HG03521 (cell line): Measurements from ENCODE around the gene SLC36A1.
"Not testable (repeated sequence)": the region's sequence is repeated elsewhere in the genome, so short reads cannot be mapped to it uniquely, and the experiment has no call there.

Source experiments
- ATAC-seq: cut with Tn5 transposase; IDR thresholded peaks from one replicate; pipeline ENCODE4 v1.9.1; 2021; ENCODE audit warnings: mild to moderate bottlenecking, moderate library complexity; ENCODE audit not compliant: unreplicated experiment

Gene SLC36A1

DNA sequence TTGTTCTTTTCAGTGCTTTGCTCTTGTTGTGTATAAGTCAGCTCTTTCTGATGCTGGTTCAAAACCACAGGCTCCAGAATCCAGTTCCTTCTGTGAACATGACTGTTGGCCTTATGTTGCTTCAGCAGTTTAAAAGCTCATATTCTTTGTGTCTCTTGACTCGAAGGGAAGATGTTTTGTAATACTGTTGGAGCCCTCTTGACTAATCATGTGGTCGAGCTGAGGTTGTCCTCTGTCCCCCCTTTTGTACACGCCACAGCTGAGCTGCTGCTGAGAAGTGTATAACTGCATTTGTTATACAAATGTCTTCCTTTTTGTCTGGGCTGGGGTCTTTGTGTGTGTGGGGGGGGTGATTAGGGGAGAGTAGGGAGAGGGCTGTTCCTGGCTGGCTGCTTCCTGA lies 35.8 kb downstream of the SLC36A1 start:
- ATAC-seq = no peak

- ATAC-seq = no peak
Measured at GRCh38 chr5:151483647-151484046, 36.2 kb downstream of the SLC36A1 start.

DNA sequence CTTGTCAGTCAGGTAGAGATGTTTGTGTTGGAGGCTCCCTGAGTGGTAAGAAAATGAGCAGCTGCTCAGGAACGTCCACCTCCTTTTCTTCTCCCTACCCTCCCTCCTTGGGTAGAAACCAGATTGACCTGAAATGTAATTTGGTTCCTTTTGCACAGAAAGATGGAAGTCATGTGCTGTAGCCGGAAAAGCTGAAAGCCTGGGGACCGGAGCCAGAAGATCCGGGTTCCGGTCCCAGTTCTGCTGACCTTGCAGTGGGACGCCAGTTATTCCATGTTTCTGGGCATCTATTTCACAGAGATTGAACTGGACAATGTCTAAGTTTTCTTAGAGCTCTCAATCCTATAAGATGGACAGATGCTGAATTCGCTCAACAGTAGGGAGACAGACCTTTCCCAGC lies 40.1 kb downstream of the SLC36A1 start:
- no peak for ATAC-seq

DNA sequence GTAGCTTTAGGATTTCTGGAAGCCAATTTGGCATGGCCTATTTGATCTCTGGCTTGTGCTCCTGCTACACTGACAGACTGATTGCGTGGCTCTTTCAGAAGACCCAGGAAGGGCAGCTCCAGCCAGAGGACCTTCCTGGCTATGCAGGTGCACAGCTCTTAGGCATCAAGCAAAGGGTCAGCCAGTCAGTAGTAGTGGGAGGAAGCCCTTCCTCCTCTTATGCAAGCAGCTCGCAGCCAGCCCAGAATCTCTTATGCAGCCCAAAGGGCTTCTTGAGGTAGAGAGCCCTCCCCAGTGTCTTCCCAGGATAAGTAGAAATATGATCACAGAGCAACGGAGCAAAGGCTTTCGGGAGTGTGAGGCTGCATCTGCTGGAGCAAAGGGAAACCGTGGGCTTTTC lies 43.2 kb downstream of the SLC36A1 start:
- no peak for ATAC-seq

DNA sequence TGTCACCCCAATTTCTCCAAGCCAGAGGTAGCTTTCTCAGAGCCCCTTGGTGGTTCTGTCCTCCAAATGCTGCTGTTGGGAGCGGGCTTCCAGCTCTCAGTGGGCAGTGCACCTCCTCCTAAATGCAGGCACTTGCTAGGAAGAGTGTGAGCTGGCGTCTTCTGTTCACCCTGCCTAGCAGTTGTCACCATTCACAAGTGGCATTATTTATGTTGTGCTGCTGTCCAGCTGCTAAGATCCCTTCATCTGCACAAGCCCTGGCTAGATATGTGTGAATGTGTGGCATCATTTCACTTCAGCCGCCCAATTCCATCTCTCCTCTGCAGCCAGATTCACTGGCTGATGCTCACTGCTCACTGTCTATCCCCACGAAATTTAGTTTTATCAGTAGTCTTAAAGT lies 43.7 kb downstream of the SLC36A1 start:
- no peak for ATAC-seq

GRCh38 chr5:151492729-151493128 lies 45.3 kb downstream of the SLC36A1 start:
- ATAC-seq = no peak

- ATAC-seq = no peak
Measured at GRCh38 chr5:151493665-151494064, 46.3 kb downstream of the SLC36A1 start.

DNA sequence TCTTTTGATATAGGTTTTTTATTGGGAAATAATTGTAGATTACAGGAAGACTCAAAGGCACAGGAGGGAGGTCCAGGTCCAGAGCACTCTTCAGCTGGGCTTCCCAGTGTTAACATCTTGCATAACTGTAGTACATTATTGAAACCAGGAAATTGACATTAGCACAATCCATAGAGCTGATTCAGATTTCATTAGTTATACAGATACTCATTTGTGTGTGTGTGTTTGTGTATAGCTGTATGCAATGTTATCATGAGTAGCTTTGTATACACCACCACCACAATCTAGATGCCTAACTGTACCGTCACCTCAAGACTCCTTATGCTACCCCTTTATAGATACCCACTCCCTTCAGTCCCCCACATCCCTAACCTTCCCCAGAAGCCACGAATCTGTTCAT lies 47.9 kb downstream of the SLC36A1 start:
- no peak for ATAC-seq

DNA sequence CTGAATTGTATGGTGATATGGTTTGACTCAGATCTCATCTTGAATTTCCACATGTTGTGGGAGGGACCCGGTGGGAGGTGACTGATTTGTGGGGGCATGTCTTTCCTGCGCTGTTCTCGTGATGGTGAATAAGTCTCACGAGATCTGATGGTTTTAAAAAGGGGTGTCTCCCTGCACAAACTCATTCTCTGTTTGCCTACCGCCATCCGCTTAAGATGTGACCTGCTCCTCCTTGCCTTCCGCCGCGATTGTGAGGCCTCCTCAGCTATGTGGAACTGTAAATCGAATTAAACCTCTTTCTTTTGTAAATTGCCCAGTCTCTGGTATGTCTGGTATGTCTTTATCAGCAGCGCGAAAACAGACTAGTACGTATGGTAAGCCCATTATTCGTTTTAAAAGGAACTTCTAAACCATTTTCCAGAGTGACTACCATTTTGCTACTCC lies 48.7 kb downstream of the SLC36A1 start:
- no peak for ATAC-seq

- ATAC-seq = no peak
Measured at GRCh38 chr5:151497391-151498002, 50.1 kb downstream of the SLC36A1 start.

DNA sequence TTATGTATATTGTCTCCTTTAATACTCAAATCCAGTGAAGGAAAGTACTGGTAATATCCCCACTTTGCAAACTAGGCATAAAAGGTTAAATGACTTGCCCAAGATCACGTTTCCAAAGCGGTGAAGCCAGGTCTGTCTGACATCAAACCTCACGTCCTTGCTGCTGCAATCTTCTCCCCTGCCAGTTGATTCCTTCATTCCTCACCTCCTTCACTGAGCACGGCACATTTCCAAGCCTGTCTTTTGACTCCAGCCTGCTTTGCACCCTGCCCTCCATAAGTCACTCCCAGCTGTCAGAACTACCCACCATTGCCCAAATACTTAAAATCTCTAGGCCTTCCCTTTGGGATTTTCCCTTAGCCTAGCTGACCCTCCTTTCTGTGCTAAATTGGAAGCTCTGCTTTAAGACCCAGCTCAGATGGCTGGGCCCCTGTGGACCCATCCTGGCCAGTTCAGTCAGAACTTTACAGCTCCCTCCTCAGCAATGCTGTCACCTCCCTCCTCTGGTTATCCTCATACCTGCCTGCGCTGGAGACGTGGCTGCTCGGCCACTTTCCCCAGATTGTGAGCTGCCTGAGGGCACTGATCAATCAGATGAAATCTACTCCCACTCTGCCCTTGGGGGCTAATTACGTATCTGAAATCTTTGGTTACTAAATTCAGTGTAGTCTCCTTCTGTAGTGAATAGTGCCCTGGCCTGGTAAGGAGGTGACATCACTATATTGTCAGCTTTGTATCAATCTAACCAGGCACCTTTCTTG lies 51.2 kb downstream of the SLC36A1 start:
- no peak for ATAC-seq

DNA sequence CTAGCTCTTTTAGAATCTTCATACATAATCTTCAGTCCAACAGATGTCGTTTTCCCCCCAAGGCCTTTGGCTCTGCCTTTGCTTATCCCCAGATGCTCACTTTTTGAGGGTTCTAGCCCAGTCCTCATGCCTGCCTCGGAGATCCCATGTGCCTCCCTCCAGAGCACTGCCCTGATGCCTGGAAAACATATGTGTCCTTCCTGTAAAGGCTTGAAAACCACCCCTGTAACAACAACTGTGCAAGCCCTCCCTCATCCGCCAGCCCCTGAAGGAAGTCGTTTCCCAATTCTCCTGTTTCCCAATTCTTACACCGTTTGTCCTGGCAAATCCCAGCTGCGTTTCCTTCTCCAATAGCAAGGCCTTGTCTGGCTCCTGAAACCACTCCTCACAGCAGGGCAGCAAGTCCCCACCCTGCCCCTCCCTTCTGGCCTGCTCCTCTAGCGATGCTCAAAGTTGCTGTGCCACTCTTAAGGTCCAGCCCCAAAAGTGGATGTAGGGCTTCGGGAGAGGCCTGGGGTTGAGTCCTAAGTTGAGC lies 52.2 kb downstream of the SLC36A1 start:
- ATAC-seq = no peak

DNA sequence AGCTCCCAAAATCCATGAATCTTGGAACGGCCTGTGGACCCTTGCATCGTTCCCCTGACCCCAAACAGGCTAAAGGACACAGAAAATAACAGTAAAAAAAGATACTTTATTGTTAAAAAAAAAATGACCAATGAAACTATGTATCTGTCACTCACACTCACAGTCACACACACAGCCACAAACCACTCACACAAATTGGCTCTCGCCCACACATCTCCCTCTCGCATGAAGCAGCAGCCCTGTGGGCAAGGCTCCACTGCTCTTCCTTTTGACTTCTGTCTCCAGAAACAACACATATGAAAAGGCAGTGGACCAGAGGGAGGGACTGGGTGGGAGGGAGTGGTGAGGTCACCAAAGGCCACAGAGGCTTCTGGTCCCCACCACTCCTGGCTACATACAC lies 56.6 kb downstream of the SLC36A1 start:
- ATAC-seq = no peak

DNA sequence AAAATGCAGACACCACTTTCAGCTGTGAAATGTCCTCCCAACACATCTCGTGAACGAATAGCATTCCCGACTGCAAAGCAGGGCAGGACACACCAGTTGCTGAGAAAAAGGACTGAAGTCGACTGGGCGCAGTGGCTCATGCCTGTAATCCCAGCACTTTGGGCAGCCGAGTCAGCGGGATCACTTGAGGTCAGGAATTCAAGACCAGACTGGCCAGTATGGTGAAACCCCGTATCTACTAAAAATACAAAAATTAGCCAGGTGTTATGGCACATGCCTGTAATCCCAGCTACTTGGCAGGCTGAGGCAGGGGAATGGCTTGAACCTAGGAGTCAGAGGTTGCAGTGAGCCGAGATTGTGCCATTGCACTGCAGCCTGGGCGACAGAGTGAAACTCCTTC lies 60.9 kb downstream of the SLC36A1 start:
- ATAC-seq = not testable (repeated sequence)

DNA sequence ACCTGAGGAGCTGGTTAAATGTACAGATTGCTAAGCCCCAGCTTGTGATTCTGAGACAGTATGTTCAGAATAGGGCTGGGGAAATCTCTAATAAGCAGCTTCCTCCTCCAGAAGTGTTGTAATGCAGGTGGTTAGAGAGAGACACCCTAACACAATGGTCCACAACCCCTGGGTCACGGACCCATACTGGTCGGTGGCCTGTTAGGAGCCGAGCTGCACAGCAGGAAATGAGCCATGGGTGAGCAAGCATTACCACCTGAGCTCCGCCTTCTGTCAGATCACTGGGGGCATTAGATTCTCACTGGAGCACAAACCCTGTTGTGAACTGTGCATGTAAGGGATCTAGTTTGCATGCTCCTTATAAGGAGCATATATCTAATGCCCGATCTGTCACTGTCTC lies 61.8 kb downstream of the SLC36A1 start:
- ATAC-seq = no peak

DNA sequence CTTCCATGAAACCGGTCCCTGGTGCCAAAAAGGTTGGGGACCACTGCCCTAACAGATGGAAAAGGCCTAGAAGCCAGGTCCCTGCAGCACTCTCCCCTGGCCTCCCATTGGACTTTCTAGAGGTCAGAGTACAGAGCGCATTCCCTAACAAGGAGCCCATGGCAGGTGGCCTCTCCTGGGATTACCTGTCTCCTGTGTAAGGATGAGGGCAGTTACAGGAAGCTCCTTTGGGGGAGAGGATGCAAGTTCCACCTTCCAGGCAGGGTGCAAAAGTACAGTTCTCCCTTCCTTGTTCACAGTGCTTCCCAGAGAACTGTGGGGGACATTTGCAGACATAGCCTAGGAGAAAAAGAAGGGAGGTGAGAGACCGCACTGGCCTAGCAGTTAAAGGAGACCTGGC lies 62.4 kb downstream of the SLC36A1 start:
- no peak for ATAC-seq

GRCh38 chr5:151517122-151517920 lies 69.9 kb downstream of the SLC36A1 start:
- no peak for ATAC-seq

GRCh38 chr5:151520294-151520693 lies 72.9 kb downstream of the SLC36A1 start:
- no peak for ATAC-seq

GRCh38 chr5:151522226-151522625 lies 74.8 kb downstream of the SLC36A1 start:
- no peak for ATAC-seq

GRCh38 chr5:151523335-151523734 lies 75.9 kb downstream of the SLC36A1 start:
- ATAC-seq = peak; percentile 89

GRCh38 chr5:151528153-151528552 lies 80.8 kb downstream of the SLC36A1 start:
- ATAC-seq = no peak

GRCh38 chr5:151528996-151529395 lies 81.6 kb downstream of the SLC36A1 start:
- ATAC-seq = no peak
